ENCODE data around the gene SCT.

Gene SCT

GRCh38 chr11:597166-597725 lies 29.7 kb downstream of the SCT start:
- no peaks in the 10 kb centered on the region for H3K27me3 ChIP-seq (ENCODE audit: control insufficient read depth, insufficient read depth, low read length, poor library complexity, severe bottlenecking)
- no peak overlapping the region for H3K27ac ChIP-seq (ENCODE audit: insufficient read depth, low read depth, low read length, poor library complexity, severe bottlenecking)
- peaks cover 73% of the 10 kb centered on the region for H3K36me3 ChIP-seq (ENCODE audit: control insufficient read depth, insufficient read depth, low read length)
- no peaks in the 10 kb centered on the region for H3K9me3 ChIP-seq (ENCODE audit: control insufficient read depth, low read length)
- H3K4me3 ChIP-seq (ENCODE audit: insufficient read depth, low read depth, low read length): no peak overlapping the region
- WGBS, 2 experiments: 93 to 95% methylated on average over 29 of the region's 29 CpGs
- H3K4me1 ChIP-seq (ENCODE audit: control insufficient read depth, insufficient read depth, low read length): no peaks in the 10 kb centered on the region

GRCh38 chr11:596374-596773 lies 30.6 kb downstream of the SCT start:
- WGBS, 2 experiments: 96 to 97% methylated on average over 10 of the region's 10 CpGs
- H3K36me3 ChIP-seq (ENCODE audit: control insufficient read depth, insufficient read depth, low read length): peaks cover 72% of the 10 kb centered on the region
- no peak overlapping the region for H3K27ac ChIP-seq (ENCODE audit: insufficient read depth, low read depth, low read length, poor library complexity, severe bottlenecking)
- no peak overlapping the region for H3K4me3 ChIP-seq (ENCODE audit: insufficient read depth, low read depth, low read length)
- no peaks in the 10 kb centered on the region for H3K27me3 ChIP-seq (ENCODE audit: control insufficient read depth, insufficient read depth, low read length, poor library complexity, severe bottlenecking)
- no peaks in the 10 kb centered on the region for H3K4me1 ChIP-seq (ENCODE audit: control insufficient read depth, insufficient read depth, low read length)
- no peaks in the 10 kb centered on the region for H3K9me3 ChIP-seq (ENCODE audit: control insufficient read depth, low read length)

GRCh38 chr11:595400-595799 lies 31.6 kb downstream of the SCT start:
- Histone ChIP-seq H3K9me3 (ENCODE audit: control insufficient read depth, low read length) (no peaks in the 10 kb centered on the region), H3K36me3 (ENCODE audit: control insufficient read depth, insufficient read depth, low read length) (peaks cover 72% of the 10 kb centered on the region), H3K4me3 (ENCODE audit: insufficient read depth, low read depth, low read length) (no peak overlapping the region), H3K4me1 (ENCODE audit: control insufficient read depth, insufficient read depth, low read length) (no peaks in the 10 kb centered on the region), H3K27me3 (ENCODE audit: control insufficient read depth, insufficient read depth, low read length, poor library complexity, severe bottlenecking) (no peaks in the 10 kb centered on the region), H3K27ac (ENCODE audit: insufficient read depth, low read depth, low read length, poor library complexity, severe bottlenecking) (no peak overlapping the region)
- WGBS, 2 experiments: 96 to 97% methylated on average over 10 of the region's 10 CpGs

GRCh38 chr11:593347-593746 lies 33.6 kb downstream of the SCT start:
- Histone ChIP-seq H3K4me3 (ENCODE audit: insufficient read depth, low read depth, low read length) (no peak overlapping the region), H3K27ac (ENCODE audit: insufficient read depth, low read depth, low read length, poor library complexity, severe bottlenecking) (no peak overlapping the region), H3K27me3 (ENCODE audit: control insufficient read depth, insufficient read depth, low read length, poor library complexity, severe bottlenecking) (no peaks in the 10 kb centered on the region), H3K36me3 (ENCODE audit: control insufficient read depth, insufficient read depth, low read length) (peaks cover 71% of the 10 kb centered on the region), H3K4me1 (ENCODE audit: control insufficient read depth, insufficient read depth, low read length) (no peaks in the 10 kb centered on the region), H3K9me3 (ENCODE audit: control insufficient read depth, low read length) (no peaks in the 10 kb centered on the region)
- WGBS, 2 experiments: 95 to 96% methylated on average over 21 of the region's 21 CpGs

- H3K9me3 ChIP-seq (ENCODE audit: control insufficient read depth, low read length): no peaks in the 10 kb centered on the region
- peaks cover 66% of the 10 kb centered on the region for H3K36me3 ChIP-seq (ENCODE audit: control insufficient read depth, insufficient read depth, low read length)
- H3K27ac ChIP-seq (ENCODE audit: insufficient read depth, low read depth, low read length, poor library complexity, severe bottlenecking): no peak overlapping the region
- H3K27me3 ChIP-seq (ENCODE audit: control insufficient read depth, insufficient read depth, low read length, poor library complexity, severe bottlenecking): no peaks in the 10 kb centered on the region
- WGBS, 2 experiments: 95 to 97% methylated on average over 10 of the region's 10 CpGs
- no peaks in the 10 kb centered on the region for H3K4me1 ChIP-seq (ENCODE audit: control insufficient read depth, insufficient read depth, low read length)
- no peak overlapping the region for H3K4me3 ChIP-seq (ENCODE audit: insufficient read depth, low read depth, low read length)
These were observed 34.1 kb downstream of the SCT start for GRCh38 chr11:592918-593317.

- WGBS, 2 experiments: 97% methylated on average over 22 of the region's 22 CpGs
- no peaks in the 10 kb centered on the region for H3K27me3 ChIP-seq (ENCODE audit: control insufficient read depth, insufficient read depth, low read length, poor library complexity, severe bottlenecking)
- H3K4me1 ChIP-seq (ENCODE audit: control insufficient read depth, insufficient read depth, low read length): no peaks in the 10 kb centered on the region
- no peak overlapping the region for H3K27ac ChIP-seq (ENCODE audit: insufficient read depth, low read depth, low read length, poor library complexity, severe bottlenecking)
- H3K9me3 ChIP-seq (ENCODE audit: control insufficient read depth, low read length): no peaks in the 10 kb centered on the region
- peaks cover 67% of the 10 kb centered on the region for H3K36me3 ChIP-seq (ENCODE audit: control insufficient read depth, insufficient read depth, low read length)
- H3K4me3 ChIP-seq (ENCODE audit: insufficient read depth, low read depth, low read length): no peak overlapping the region
These were observed 34.5 kb downstream of the SCT start for GRCh38 chr11:592501-592900.

- no peak overlapping the region for H3K27ac ChIP-seq (ENCODE audit: insufficient read depth, low read depth, low read length, poor library complexity, severe bottlenecking)
- no peaks in the 10 kb centered on the region for H3K4me1 ChIP-seq (ENCODE audit: control insufficient read depth, insufficient read depth, low read length)
- peaks cover 75% of the 10 kb centered on the region for H3K36me3 ChIP-seq (ENCODE audit: control insufficient read depth, insufficient read depth, low read length)
- no peaks in the 10 kb centered on the region for H3K27me3 ChIP-seq (ENCODE audit: control insufficient read depth, insufficient read depth, low read length, poor library complexity, severe bottlenecking)
- no peaks in the 10 kb centered on the region for H3K9me3 ChIP-seq (ENCODE audit: control insufficient read depth, low read length)
- H3K4me3 ChIP-seq (ENCODE audit: insufficient read depth, low read depth, low read length): no peak overlapping the region
- WGBS, 2 experiments: 89 to 90% methylated on average over 11 of the region's 11 CpGs
These were observed 36.0 kb downstream of the SCT start for GRCh38 chr11:590997-591396.

GRCh38 chr11:589798-590197 lies 37.2 kb downstream of the SCT start:
- H3K27me3 ChIP-seq (ENCODE audit: control insufficient read depth, insufficient read depth, low read length, poor library complexity, severe bottlenecking): no peaks in the 10 kb centered on the region
- 96% methylated on average over 26 of the region's 26 CpGs for WGBS, 2 experiments
- no peaks in the 10 kb centered on the region for H3K9me3 ChIP-seq (ENCODE audit: control insufficient read depth, low read length)
- H3K4me1 ChIP-seq (ENCODE audit: control insufficient read depth, insufficient read depth, low read length): no peaks in the 10 kb centered on the region
- H3K36me3 ChIP-seq (ENCODE audit: control insufficient read depth, insufficient read depth, low read length): peaks cover 64% of the 10 kb centered on the region
- no peak overlapping the region for H3K27ac ChIP-seq (ENCODE audit: insufficient read depth, low read depth, low read length, poor library complexity, severe bottlenecking)
- no peak overlapping the region for H3K4me3 ChIP-seq (ENCODE audit: insufficient read depth, low read depth, low read length)

- no peak overlapping the region for H3K27ac ChIP-seq (ENCODE audit: insufficient read depth, low read depth, low read length, poor library complexity, severe bottlenecking)
- H3K36me3 ChIP-seq (ENCODE audit: control insufficient read depth, insufficient read depth, low read length): peaks cover 55% of the 10 kb centered on the region
- H3K4me3 ChIP-seq (ENCODE audit: insufficient read depth, low read depth, low read length): no peak overlapping the region
- H3K27me3 ChIP-seq (ENCODE audit: control insufficient read depth, insufficient read depth, low read length, poor library complexity, severe bottlenecking): no peaks in the 10 kb centered on the region
- no peaks in the 10 kb centered on the region for H3K9me3 ChIP-seq (ENCODE audit: control insufficient read depth, low read length)
- 92 to 95% methylated on average over 6 of the region's 6 CpGs for WGBS, 2 experiments
- no peaks in the 10 kb centered on the region for H3K4me1 ChIP-seq (ENCODE audit: control insufficient read depth, insufficient read depth, low read length)
These were observed 39.0 kb downstream of the SCT start for GRCh38 chr11:587978-588380.

- Histone ChIP-seq H3K27me3 (ENCODE audit: control insufficient read depth, insufficient read depth, low read length, poor library complexity, severe bottlenecking) (no peaks in the 10 kb centered on the region), H3K9me3 (ENCODE audit: control insufficient read depth, low read length) (no peaks in the 10 kb centered on the region), H3K4me1 (ENCODE audit: control insufficient read depth, insufficient read depth, low read length) (no peaks in the 10 kb centered on the region), H3K36me3 (ENCODE audit: control insufficient read depth, insufficient read depth, low read length) (peaks cover 52% of the 10 kb centered on the region), H3K4me3 (ENCODE audit: insufficient read depth, low read depth, low read length) (no peak overlapping the region), H3K27ac (ENCODE audit: insufficient read depth, low read depth, low read length, poor library complexity, severe bottlenecking) (no peak overlapping the region)
- 96 to 97% methylated on average over 8 of the region's 8 CpGs for WGBS, 2 experiments
These were observed 39.4 kb downstream of the SCT start for GRCh38 chr11:587546-587945.

Data from ectodermal cell (in vitro differentiated cells).